SJCRH30 (cell line): Measurements from ENCODE around the gene ANKDD1B. TPM values are rescaled to one million over a fixed set of nuclear protein-coding genes. Genes with fewer than 3 reads are reported as not detected.

Experiments
- DNase-seq, 2 experiments: peaks; one replicate each; pipeline ENCODE4 v3.0.0-alpha.2; 2015 to 2020
- H3K27ac ChIP-seq: fragments of 250-450 bp; sonication (Bioruptor Pico); 2 replicates; pipeline ENCODE4 v1.5.1; 2020; ENCODE audit warnings: mild to moderate bottlenecking, moderate library complexity
- H3K27me3 ChIP-seq: fragments of 250-450 bp; sonication (Bioruptor Pico); 2 replicates; pipeline ENCODE4 v1.5.1; 2020; ENCODE audit warnings: mild to moderate bottlenecking, moderate library complexity
- H3K36me3 ChIP-seq: fragments of 250-450 bp; sonication (Bioruptor Pico); 2 replicates; pipeline ENCODE4 v1.5.1; 2020; ENCODE audit warnings: mild to moderate bottlenecking, moderate library complexity
- H3K4me1 ChIP-seq: fragments of 250-450 bp; sonication (Bioruptor Pico); 2 replicates; pipeline ENCODE4 v1.5.1; 2020; ENCODE audit warnings: mild to moderate bottlenecking, moderate library complexity
- H3K4me3 ChIP-seq: fragments of 250-450 bp; sonication (Bioruptor Pico); 2 replicates; pipeline ENCODE4 v1.5.1; 2020; ENCODE audit warnings: mild to moderate bottlenecking, moderate library complexity
- H3K9me3 ChIP-seq: fragments of 250-450 bp; sonication (Bioruptor Pico); replicated peaks from 2 replicates; pipeline ENCODE4 v1.5.1; 2020; ENCODE audit warnings: mild to moderate bottlenecking, moderate library complexity
- total RNA-seq: library from RNA; depleted of rRNA; stranded (reverse); fragments of >200 nt; shearing (Covaris generic); gene quantifications from 2 replicates; pipeline ENCODE4 v1.2.3, GENCODE V29; 2014

The ANKDD1B gene
- total RNA-seq, 1 experiment from 2014 or later, result not detected

DNA sequence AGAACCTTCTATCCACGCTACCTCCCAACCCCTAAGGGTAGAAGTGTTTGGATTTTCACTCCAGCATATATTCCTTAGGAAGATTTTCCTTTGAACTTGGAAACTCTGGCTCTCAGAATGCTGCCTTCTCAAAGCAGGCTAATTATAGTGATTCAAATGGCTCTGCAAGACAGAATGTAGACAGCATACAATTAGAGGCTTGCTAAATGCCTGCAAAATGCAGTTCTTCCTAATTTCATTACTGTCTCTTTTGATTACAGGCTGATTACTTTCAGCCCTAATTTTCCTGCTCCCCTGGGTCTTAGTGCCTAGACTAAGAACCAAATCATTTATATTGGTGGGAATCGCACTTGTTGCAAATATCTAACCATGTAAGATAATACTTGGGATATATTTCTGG lies 50.8 kb downstream of the ANKDD1B start:
- H3K27ac ChIP-seq, result no peak overlapping the region
- no peaks in the 10 kb centered on the region for H3K9me3 ChIP-seq
- H3K4me3 ChIP-seq, result no peak overlapping the region
- H3K27me3 ChIP-seq, result no peaks in the 10 kb centered on the region
- no peaks in the 10 kb centered on the region for H3K36me3 ChIP-seq
- no peak for DNase-seq
- H3K4me1 ChIP-seq, result peaks cover under 1% of the 10 kb centered on the region

DNA sequence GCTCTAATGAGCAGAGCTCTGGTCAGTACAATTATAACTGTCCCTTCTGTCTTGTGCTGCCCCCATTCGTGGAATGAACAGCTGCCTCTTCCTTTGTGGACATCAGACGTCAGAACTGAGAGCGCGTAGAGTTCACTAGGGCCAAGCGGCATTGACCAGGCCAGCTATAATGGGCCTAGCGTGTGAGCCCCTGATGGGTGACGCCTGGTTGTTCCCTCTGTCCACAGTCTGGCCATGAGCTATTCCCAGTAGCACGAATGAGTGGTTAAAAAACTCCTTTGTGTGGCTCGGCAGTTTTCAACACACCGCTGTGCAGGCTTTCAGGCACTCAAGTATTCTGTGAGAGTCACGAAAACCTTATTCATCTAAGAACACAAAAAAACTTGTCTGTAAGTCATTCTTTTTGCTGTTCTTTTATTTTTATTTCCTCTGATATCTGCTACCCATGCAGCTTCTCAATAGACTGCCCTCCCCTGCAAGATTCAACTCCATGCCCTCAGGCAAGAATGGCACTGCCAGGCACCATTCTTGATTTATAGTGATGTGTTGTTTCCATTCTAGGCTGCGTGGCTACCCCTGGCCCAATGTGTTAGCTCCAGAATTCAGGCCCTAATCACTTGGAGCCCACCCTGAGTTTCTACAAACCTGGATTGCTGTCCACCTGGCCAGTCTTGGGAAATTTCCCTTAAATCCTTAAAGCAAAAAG lies 52.5 kb downstream of the ANKDD1B start:
- DNase-seq, result no peak
- Histone ChIP-seq H3K36me3 (no peaks in the 10 kb centered on the region), H3K4me1 (peaks cover 4% of the 10 kb centered on the region), H3K9me3 (no peaks in the 10 kb centered on the region), H3K27ac (no peak overlapping the region), H3K27me3 (no peaks in the 10 kb centered on the region), H3K4me3 (no peak overlapping the region)

DNA sequence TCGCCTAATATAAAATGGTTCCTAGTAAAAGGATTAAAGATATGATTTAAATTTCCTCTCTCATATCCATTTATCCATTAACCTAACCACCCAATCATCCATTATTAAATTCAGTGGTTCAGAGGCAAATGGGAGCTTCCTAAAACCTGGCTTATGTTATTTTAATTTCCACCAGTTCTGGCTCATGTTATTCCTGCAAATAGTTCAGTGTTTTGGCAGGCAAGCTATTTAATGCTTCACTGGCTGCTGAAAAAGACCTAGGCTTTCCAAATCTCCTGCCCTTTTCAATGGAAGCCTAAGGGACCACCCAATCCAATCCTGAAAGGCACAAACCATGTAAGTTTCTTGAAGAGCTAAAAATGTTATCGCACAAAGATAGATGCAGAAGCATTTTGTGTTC lies 53.7 kb downstream of the ANKDD1B start:
- Histone ChIP-seq H3K4me3 (no peak overlapping the region), H3K36me3 (no peaks in the 10 kb centered on the region), H3K9me3 (no peaks in the 10 kb centered on the region), H3K4me1 (peaks cover 7% of the 10 kb centered on the region), H3K27ac (no peak overlapping the region), H3K27me3 (no peaks in the 10 kb centered on the region)
- DNase-seq, result no peak

DNA sequence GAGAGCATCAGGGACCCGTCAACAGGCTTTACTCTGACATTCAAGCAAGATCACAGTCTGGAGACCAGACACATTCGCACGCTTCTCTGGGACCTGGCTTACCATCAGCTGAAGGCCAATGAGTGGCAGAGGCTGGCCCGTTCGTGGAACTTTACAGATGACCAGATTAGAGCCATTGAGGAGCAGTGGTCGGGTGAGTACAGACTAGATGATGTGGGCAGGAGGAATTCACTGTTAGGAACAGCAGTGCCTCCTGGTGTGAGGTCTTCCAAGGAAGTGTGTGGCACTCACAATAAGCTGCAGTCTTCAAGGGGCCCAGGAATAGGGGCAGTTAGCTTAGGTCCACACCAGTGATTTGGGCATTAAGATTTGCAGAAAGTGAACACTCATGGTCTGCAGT lies 55.5 kb downstream of the ANKDD1B start:
- no peaks in the 10 kb centered on the region for H3K36me3 ChIP-seq
- H3K4me3 ChIP-seq, result no peak overlapping the region
- H3K27me3 ChIP-seq, result no peaks in the 10 kb centered on the region
- H3K4me1 ChIP-seq, result peaks cover 7% of the 10 kb centered on the region
- H3K27ac ChIP-seq, result no peak overlapping the region
- no peaks in the 10 kb centered on the region for H3K9me3 ChIP-seq
- DNase-seq, result no peak

DNA sequence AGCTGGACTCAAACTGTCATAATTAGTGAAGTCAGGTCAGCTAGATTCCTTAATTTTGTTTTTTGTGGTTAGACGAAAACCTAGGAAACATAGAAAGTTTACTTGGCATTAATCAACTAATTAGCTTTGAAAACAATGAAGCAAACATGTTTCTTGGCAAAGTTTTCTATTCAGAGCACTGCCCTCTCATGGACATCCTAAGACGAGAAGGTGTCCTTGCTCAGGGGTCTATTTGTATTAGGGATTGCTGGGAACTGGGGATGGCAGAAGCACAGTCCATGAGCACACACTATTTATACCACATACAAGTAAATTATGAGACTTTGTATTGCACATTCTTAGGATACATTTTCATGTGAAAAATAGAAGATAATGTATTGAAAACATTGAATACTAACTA lies 56.3 kb downstream of the ANKDD1B start:
- no peaks in the 10 kb centered on the region for H3K36me3 ChIP-seq
- no peak overlapping the region for H3K27ac ChIP-seq
- H3K9me3 ChIP-seq, result no peaks in the 10 kb centered on the region
- no peak for DNase-seq
- no peak overlapping the region for H3K4me3 ChIP-seq
- no peaks in the 10 kb centered on the region for H3K27me3 ChIP-seq
- H3K4me1 ChIP-seq, result peaks cover 7% of the 10 kb centered on the region

DNA sequence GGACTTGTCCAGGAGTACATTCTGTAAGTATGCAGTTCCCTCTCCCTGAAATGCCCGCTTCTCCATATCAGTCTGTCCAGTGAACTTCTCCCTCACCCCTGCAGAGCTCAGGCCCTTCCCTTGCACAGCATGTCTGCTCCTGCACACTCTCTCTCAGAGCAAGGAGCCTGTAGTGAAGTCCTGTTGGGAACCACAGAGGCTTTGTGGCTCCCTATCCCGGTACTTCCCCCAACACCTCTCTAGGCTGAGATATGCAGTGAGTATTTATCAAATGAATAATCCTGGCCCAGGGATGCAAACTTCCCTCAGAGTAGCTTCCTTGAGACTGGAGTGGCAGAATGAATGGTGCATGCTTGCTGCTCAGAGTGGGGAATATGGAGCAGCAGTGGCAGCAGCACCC lies 57.2 kb downstream of the ANKDD1B start:
- H3K9me3 ChIP-seq, result no peaks in the 10 kb centered on the region
- 0 out of 2 replicates have a peak, but pooled peaks cover 2% of the 10 kb centered on the region for H3K36me3 ChIP-seq
- no peak overlapping the region for H3K4me3 ChIP-seq
- no peak overlapping the region for H3K27ac ChIP-seq
- DNase-seq, result no peak
- H3K4me1 ChIP-seq, result peaks cover 7% of the 10 kb centered on the region
- H3K27me3 ChIP-seq, result no peaks in the 10 kb centered on the region

DNA sequence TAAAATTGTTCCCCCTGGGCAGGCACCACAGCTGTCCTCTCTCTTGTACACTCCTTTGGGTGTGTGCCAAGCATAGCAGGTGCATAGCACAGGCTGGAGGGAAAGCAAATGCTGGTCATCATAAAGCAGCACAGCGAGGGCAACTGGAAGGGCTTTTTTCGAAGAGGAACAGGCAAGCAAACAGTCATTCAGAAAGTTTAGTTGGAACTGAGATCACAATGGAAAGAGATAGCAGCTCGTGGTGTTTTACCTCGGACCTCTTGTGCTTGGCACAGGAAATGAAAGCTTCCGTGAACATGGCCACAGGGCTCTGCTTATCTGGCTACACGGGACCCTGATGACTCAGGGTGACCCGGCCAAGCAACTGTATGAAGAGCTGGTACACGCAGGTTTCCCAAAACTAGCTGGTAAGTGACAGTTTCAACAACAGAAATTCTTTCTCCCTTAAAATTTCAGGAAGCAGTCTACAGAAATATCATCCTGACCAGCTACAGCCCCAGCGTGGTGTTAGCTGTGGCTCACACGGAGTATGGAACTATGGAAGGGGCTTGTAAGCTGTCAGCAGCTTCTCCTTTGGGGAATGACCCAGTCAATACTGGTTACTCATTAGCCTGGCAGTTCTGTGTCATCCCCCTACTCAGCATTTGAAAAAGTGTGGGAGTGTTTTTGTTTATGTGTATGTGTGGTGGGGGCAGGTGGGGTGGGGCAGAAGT lies 57.9 kb downstream of the ANKDD1B start:
- Histone ChIP-seq H3K36me3 (peaks cover 2% of the 10 kb centered on the region; the same call in 1 of the 2 replicates), H3K27ac (no peak overlapping the region), H3K4me1 (peaks cover 7% of the 10 kb centered on the region), H3K27me3 (no peaks in the 10 kb centered on the region), H3K9me3 (no peaks in the 10 kb centered on the region), H3K4me3 (no peak overlapping the region)
- DNase-seq, result peak; percentile 81 to 91

DNA sequence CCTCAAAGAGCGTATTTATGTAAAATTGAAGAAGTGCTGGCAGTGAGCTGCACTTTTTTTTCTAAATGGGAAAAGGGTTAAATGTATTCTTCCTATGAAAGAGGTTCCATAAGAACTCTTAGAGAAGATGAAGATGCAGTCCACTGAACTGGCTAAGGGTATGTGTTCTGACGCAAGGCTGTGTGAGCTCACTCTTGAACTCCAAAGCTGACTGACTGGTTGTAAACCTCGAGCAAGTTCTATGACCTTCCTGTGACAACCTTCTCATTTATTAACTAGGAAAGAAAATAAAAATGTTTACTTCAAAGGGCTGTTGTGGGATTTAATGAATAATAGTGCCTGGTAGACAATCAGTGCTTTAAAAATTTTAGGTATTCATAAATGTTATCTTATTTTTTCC lies 59.3 kb downstream of the ANKDD1B start:
- no peak overlapping the region for H3K27ac ChIP-seq
- DNase-seq, result no peak

DNA sequence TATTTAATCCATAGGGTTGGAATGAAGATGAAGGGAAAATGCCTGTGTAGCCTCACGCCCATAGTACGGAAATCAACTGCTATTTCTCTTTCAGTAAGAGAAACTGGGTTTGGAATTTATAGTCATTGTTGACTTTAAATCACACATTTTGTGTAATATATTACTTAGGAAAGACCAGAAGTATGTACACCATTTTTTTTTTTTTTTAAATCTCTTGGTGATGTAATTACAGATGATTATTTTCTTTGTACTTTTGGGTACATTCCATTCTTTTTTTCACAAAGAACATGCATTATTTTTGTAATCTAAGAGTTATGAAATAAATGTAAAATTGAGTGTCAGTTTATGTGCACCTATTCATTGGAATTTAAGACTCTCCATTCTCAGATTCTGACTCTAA lies 60.3 kb downstream of the ANKDD1B start:
- H3K9me3 ChIP-seq, result no peaks in the 10 kb centered on the region
- H3K36me3 ChIP-seq, result peaks cover 4% of the 10 kb centered on the region; the same call in 1 of the 2 replicates
- H3K27me3 ChIP-seq, result no peaks in the 10 kb centered on the region
- no peak for DNase-seq
- no peak overlapping the region for H3K27ac ChIP-seq
- H3K4me1 ChIP-seq, result peaks cover 7% of the 10 kb centered on the region
- no peak overlapping the region for H3K4me3 ChIP-seq

More for the DNA sequence above, 59.3 kb downstream of the ANKDD1B start:
- no peaks in the 10 kb centered on the region for H3K27me3 ChIP-seq
- peaks cover 7% of the 10 kb centered on the region for H3K4me1 ChIP-seq
- H3K4me3 ChIP-seq, result no peak overlapping the region
- no peaks in the 10 kb centered on the region for H3K9me3 ChIP-seq
- H3K36me3 ChIP-seq, result peaks cover 4% of the 10 kb centered on the region; the same call in 1 of the 2 replicates

DNA sequence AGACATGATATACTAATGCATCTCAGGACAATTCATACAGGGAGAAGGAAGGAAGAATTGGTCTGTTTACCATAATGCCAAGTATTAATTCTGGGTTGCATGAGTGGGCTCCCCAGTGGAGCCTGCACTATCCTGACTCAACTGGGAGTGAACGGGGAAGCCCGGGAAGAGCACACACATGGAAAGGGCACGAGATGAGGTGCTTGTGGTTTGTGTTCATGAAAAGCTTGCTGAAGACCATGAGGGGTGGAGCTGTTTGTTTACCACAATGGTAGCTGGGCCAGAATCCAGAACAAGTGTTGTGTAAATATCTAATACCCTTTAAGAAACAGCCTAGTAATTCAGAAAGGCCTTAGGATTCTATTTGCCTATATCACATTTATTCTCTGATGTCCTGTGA lies 61.4 kb downstream of the ANKDD1B start:
- no peak for DNase-seq
- H3K9me3 ChIP-seq, result no peaks in the 10 kb centered on the region
- no peak overlapping the region for H3K4me3 ChIP-seq
- H3K36me3 ChIP-seq, result peaks cover 9% of the 10 kb centered on the region
- H3K27ac ChIP-seq, result no peak overlapping the region
- peaks cover 7% of the 10 kb centered on the region for H3K4me1 ChIP-seq
- H3K27me3 ChIP-seq, result no peaks in the 10 kb centered on the region

DNA sequence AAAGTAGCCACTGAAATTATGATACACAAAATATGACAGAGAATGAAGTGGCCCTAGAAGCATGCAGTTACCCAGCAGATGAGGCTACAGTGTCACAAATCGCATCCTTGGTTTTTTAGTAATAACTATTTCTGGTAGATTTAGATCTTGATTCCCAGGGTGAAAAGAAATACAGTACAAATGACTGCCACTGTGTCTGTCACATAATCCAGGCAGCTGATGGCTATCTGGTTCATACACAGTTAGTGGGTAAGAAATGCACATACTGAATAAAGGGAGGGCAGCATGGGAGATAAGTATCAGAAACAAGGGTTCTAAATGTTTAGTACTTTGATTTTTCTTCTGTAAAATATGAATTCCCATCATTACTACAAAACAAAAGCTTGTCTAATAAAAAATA lies 64.5 kb downstream of the ANKDD1B start:
- no peaks in the 10 kb centered on the region for H3K27me3 ChIP-seq
- no peak overlapping the region for H3K27ac ChIP-seq
- H3K36me3 ChIP-seq, result peaks cover 9% of the 10 kb centered on the region
- H3K9me3 ChIP-seq, result no peaks in the 10 kb centered on the region
- no peak overlapping the region for H3K4me3 ChIP-seq
- H3K4me1 ChIP-seq, result 0 out of 2 replicates have a peak, but pooled peaks cover under 1% of the 10 kb centered on the region
- DNase-seq, result no peak

DNA sequence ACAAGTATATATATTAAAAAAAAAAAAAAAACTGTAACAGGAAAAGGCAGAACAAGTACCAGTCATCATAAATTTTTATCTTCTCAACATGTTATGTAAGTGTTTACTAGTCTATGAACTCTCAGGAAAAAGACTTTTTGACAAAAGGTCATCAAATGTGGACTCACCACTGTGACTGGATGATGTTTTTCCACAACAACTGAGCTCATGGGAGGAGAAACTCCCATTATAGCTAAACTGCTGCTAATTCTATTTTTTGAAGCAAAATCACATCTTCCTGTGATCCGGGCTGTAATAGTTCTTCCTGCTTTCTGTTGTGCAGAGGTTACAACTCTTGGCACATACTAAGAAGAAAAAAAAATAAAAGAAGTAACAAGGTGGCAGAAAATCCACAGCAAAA lies 66.4 kb downstream of the ANKDD1B start:
- H3K36me3 ChIP-seq, result peaks cover 9% of the 10 kb centered on the region
- no peak overlapping the region for H3K27ac ChIP-seq
- H3K9me3 ChIP-seq, result no peaks in the 10 kb centered on the region
- no peak overlapping the region for H3K4me3 ChIP-seq
- no peaks in the 10 kb centered on the region for H3K27me3 ChIP-seq
- DNase-seq, result no peak
- 0 out of 2 replicates have a peak, but pooled peaks cover 5% of the 10 kb centered on the region for H3K4me1 ChIP-seq

DNA sequence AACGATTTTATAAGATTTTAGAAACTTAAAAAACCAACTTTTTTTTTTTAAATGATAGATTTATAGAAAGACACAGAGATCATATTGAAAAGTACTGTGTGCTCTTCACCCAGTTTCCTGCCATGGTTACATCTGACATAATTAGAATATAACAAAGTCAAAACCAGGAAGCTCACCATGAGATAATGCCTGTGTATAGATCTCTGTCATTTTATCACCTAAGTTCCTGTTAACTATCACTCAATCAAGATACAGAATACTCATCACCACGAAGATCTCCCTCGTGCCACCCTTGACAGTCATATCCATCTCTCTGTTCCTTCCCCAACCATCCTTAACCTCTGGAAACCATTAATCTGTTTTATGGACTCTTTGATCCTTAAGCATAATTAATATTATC lies 66.9 kb downstream of the ANKDD1B start:
- Histone ChIP-seq H3K36me3 (peaks cover 8% of the 10 kb centered on the region), H3K9me3 (no peaks in the 10 kb centered on the region), H3K27ac (no peak overlapping the region), H3K4me3 (no peak overlapping the region), H3K27me3 (no peaks in the 10 kb centered on the region), H3K4me1 (0 out of 2 replicates have a peak, but pooled peaks cover 5% of the 10 kb centered on the region)
- DNase-seq, result no peak

DNA sequence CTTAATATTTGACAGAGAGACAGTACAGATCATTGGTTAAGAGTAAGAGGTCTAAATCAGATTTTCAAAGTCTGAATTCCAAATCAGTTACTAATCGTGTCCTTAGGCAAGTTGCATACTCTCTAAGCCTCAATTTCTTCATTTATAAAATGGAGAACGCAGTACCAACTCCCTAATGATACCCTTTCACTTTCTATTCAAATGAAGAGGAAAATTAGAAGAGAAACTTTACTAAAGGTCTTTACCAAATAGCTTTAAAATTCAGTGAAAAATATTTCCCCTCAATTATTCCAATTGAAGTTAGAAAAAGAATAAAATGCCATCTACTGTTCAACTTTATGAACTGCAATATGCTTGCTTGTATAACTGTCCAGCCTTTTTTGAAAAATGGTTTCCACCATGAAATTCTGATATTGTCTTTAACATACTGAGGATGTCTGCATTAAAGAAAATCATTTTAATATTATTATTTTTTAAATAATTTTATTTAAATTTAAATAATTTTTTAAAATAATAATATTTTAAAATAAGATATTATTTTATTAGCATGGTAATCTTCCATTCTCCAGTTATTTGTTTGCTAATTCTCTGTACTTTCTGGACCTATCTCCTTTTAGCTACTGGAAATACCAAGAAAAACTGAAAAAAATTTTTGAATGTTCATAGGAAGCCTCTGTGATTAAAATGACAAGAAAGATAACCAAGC lies 70.0 kb downstream of the ANKDD1B start:
- Histone ChIP-seq H3K27ac (no peak overlapping the region), H3K4me3 (no peak overlapping the region)
- peak in 1 of 2 experiments; percentile 70 for DNase-seq

DNA sequence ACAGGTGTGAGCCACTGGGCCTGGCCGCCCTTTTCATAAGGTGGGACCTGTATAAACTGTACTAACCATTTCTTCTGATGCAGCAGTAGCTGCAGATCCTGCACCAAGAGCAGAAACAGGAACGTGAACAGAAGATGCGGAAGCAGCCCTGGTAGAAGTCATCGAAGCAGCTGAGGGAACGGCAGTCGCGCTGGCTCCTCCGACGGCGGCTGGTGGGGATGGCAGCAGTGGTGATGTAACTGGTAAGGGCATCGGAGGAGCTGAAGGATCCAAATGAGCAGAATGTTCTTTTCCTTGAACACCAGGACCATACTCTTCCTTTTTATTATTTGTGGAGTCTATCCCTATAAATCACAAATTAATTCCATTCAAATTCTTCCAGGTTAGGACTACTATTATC lies 73.9 kb downstream of the ANKDD1B start:
- H3K27ac ChIP-seq, result no peak overlapping the region
- peaks cover 24% of the 10 kb centered on the region for H3K36me3 ChIP-seq
- no peaks in the 10 kb centered on the region for H3K9me3 ChIP-seq
- peaks cover 19% of the 10 kb centered on the region for H3K4me1 ChIP-seq
- no peaks in the 10 kb centered on the region for H3K27me3 ChIP-seq
- no peak for DNase-seq
- H3K4me3 ChIP-seq, result no peak overlapping the region

More for the DNA sequence above, 70.0 kb downstream of the ANKDD1B start:
- Histone ChIP-seq H3K9me3 (no peaks in the 10 kb centered on the region), H3K4me1 (0 out of 2 replicates have a peak, but pooled peaks cover 5% of the 10 kb centered on the region), H3K36me3 (peaks cover 8% of the 10 kb centered on the region), H3K27me3 (no peaks in the 10 kb centered on the region)
